GM12872 (cell line): Measurements from ENCODE around the gene TGFB2.

Experiments used
- CTCF ChIP-seq: IDR thresholded peaks from 3 replicates; pipeline ENCODE4 v1.5.1; 2011; ENCODE audit warnings: low read depth, mild to moderate bottlenecking, low read length, moderate library complexity; ENCODE audit not compliant: insufficient read depth

TGFB2 gene

GRCh38 chr1:218461351-218461750, 116.2 kb downstream of the TGFB2 start:
- no peak for TF ChIP-seq CTCF

GRCh38 chr1:218462116-218462515, 117.0 kb downstream of the TGFB2 start:
- TF ChIP-seq CTCF, result no peak

- no peak for TF ChIP-seq CTCF
These were observed 117.5 kb downstream of the TGFB2 start for GRCh38 chr1:218462587-218462986.

GRCh38 chr1:218463194-218464156, 118.3 kb downstream of the TGFB2 start:
- TF ChIP-seq CTCF, result no peak

- no peak for TF ChIP-seq CTCF
These were observed 119.7 kb downstream of the TGFB2 start for GRCh38 chr1:218464871-218465270.

- no peak for TF ChIP-seq CTCF
These were observed 121.3 kb downstream of the TGFB2 start for GRCh38 chr1:218466341-218467010.

GRCh38 chr1:218467101-218468072, 122.3 kb downstream of the TGFB2 start:
- no peak for TF ChIP-seq CTCF
